ENCODE data around the gene DCDC2.
"Not testable (repeated sequence)": the region's sequence is repeated elsewhere in the genome, so short reads cannot be mapped to it uniquely, and the experiment has no call there.

DCDC2 gene

DNA sequence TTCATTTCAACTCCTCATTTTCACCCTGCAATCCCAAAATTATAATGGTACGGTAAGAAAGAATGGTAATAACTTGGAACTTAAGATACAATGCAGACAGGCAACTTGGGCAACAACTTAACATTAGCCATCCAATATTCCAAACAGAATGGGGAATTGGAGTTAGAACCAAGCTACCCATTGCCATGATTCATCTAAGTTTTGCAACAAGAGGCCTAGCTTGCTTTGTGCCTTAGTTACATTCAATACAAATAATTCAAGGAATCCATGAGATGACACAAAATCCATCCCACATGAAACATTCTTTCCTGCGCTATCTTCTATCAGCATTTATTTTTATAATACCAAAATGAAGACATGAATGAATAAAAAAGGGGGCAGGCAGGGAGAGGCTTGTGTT, 28.4 kb downstream of the DCDC2 start:
- Mint-ChIP-seq H3K27ac (ENCODE audit: low read depth) (no peak overlapping the region), H3K4me3 (no peak overlapping the region), H3K9me3 (no peaks in the 10 kb centered on the region), H3K4me1 (no peaks in the 10 kb centered on the region), H3K27me3 (peaks cover 41% of the 10 kb centered on the region), H3K36me3 (ENCODE audit: insufficient read depth) (no peaks in the 10 kb centered on the region)
- ATAC-seq (replicated peaks; ENCODE audit: extremely low read depth, poor library complexity, severe bottlenecking) (no peak), DNase-seq (ENCODE audit: low spot score in 2 of 2) (no peak)

DNA sequence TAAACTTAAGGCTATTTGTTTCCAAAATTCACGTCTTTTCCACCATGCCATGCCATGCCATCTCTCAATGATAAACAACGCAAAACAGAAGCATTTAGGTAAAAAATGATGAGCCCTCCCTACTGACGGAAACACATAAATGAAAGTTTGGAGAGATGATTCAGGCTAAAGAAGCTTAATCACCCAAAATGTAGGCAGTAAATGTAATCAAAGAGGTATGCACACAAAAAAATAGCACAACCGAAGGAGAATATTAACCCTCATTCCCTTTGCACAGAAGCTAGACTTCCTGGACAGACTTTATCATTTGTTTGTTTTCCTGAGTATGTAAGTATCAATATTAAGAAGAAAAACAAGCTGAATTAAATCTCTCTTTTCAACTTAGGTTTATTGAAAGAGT, 28.8 kb downstream of the DCDC2 start:
- Mint-ChIP-seq H3K27ac (ENCODE audit: low read depth) (no peak overlapping the region), H3K9me3 (no peaks in the 10 kb centered on the region), H3K4me1 (no peaks in the 10 kb centered on the region), H3K36me3 (ENCODE audit: insufficient read depth) (no peaks in the 10 kb centered on the region), H3K27me3 (peaks cover 41% of the 10 kb centered on the region), H3K4me3 (no peak overlapping the region)
- no peak for DNase-seq (ENCODE audit: low spot score in 2 of 2)
- no peak for ATAC-seq (replicated peaks; ENCODE audit: extremely low read depth, poor library complexity, severe bottlenecking)

GRCh38 chr6:24327756-24328155, 30.1 kb downstream of the DCDC2 start:
- Mint-ChIP-seq H3K27me3 (peaks cover 36% of the 10 kb centered on the region), H3K36me3 (ENCODE audit: insufficient read depth) (no peaks in the 10 kb centered on the region), H3K27ac (ENCODE audit: low read depth) (no peak overlapping the region), H3K9me3 (no peaks in the 10 kb centered on the region), H3K4me1 (no peaks in the 10 kb centered on the region), H3K4me3 (no peak overlapping the region)
- ATAC-seq (replicated peaks; ENCODE audit: extremely low read depth, poor library complexity, severe bottlenecking) (no peak), DNase-seq (ENCODE audit: low spot score in 2 of 2) (no peak)

GRCh38 chr6:24325978-24326377, 31.9 kb downstream of the DCDC2 start:
- Mint-ChIP-seq H3K4me1 (no peaks in the 10 kb centered on the region), H3K36me3 (ENCODE audit: insufficient read depth) (no peaks in the 10 kb centered on the region), H3K9me3 (no peaks in the 10 kb centered on the region), H3K4me3 (no peak overlapping the region), H3K27ac (ENCODE audit: low read depth) (no peak overlapping the region), H3K27me3 (peaks cover 37% of the 10 kb centered on the region)
- ATAC-seq (replicated peaks; ENCODE audit: extremely low read depth, poor library complexity, severe bottlenecking) (no peak), DNase-seq (ENCODE audit: low spot score in 2 of 2) (no peak)

DNA sequence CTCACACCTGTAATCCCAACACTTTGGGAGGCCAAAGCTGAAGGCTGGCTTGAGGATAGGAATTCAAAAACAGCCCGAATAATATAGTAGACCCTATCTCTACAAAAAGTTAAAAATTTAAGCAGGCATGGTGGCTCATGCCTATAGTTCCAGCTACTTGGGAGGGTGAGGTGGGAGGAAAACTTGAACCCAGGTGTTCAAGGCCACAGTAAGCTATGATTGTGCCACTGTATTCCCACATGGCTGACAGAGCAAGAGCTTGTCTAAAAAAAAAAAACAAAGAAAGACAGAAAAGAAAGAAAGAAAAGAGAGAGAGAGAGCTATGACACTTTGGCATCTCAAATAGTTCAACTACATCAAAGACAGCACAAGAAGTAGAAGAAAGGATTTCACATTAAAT, 33.2 kb downstream of the DCDC2 start:
- no peak overlapping the region for H3K4me3 Mint-ChIP-seq
- ATAC-seq (replicated peaks; ENCODE audit: extremely low read depth, poor library complexity, severe bottlenecking) (no peak), DNase-seq (ENCODE audit: low spot score in 2 of 2) (no peak)
- no peaks in the 10 kb centered on the region for H3K36me3 Mint-ChIP-seq (ENCODE audit: insufficient read depth)
- H3K4me1 Mint-ChIP-seq = no peaks in the 10 kb centered on the region
- no peak overlapping the region for H3K27ac Mint-ChIP-seq (ENCODE audit: low read depth)
- peaks cover 33% of the 10 kb centered on the region for H3K27me3 Mint-ChIP-seq
- H3K9me3 Mint-ChIP-seq = no peaks in the 10 kb centered on the region

- Mint-ChIP-seq H3K36me3 (ENCODE audit: insufficient read depth) (no peaks in the 10 kb centered on the region), H3K4me1 (no peaks in the 10 kb centered on the region), H3K4me3 (no peak overlapping the region), H3K27ac (ENCODE audit: low read depth) (no peak overlapping the region), H3K9me3 (no peaks in the 10 kb centered on the region), H3K27me3 (peaks cover 34% of the 10 kb centered on the region)
- DNase-seq (ENCODE audit: low spot score in 2 of 2) (no peak), ATAC-seq (replicated peaks; ENCODE audit: extremely low read depth, poor library complexity, severe bottlenecking) (no peak)
Observed at GRCh38 chr6:24323632-24324337, 34.1 kb downstream of the DCDC2 start.

DNA sequence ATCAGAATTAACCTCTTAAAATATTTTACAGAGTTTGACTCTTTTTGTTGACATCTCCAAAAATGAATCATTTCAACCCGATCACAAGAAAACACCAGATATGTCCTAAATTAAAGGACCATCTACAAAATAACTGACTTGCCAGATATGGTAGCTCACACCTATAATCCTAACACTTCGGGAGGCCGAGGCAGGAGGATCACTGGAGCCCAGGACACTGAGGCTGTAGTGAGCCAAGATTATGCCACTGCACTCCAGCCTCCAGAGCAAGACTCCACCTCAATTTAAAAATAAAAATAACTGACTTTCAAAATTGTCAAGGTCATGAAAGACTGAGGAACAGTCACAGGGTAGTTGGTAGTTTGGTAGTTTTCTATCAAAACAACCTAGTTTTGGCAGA, 34.9 kb downstream of the DCDC2 start:
- Mint-ChIP-seq H3K27ac (ENCODE audit: low read depth) (no peak overlapping the region), H3K9me3 (no peaks in the 10 kb centered on the region), H3K4me3 (no peak overlapping the region), H3K27me3 (peaks cover 33% of the 10 kb centered on the region), H3K36me3 (ENCODE audit: insufficient read depth) (no peaks in the 10 kb centered on the region), H3K4me1 (no peaks in the 10 kb centered on the region)
- no peak for DNase-seq (ENCODE audit: low spot score in 2 of 2)
- no peak for ATAC-seq (replicated peaks; ENCODE audit: extremely low read depth, poor library complexity, severe bottlenecking)

- H3K36me3 Mint-ChIP-seq (ENCODE audit: insufficient read depth); H3K27ac Mint-ChIP-seq (ENCODE audit: low read depth); H3K4me3 Mint-ChIP-seq; DNase-seq (ENCODE audit: low spot score in 2 of 2); H3K9me3 Mint-ChIP-seq; ATAC-seq (replicated peaks; ENCODE audit: extremely low read depth, poor library complexity, severe bottlenecking); H3K4me1 Mint-ChIP-seq: not testable (repeated sequence)
- H3K27me3 Mint-ChIP-seq = peaks cover 33% of the 10 kb centered on the region
Observed at GRCh38 chr6:24322446-24322845, 35.4 kb downstream of the DCDC2 start.

- Mint-ChIP-seq H3K36me3 (ENCODE audit: insufficient read depth) (no peaks in the 10 kb centered on the region), H3K9me3 (no peaks in the 10 kb centered on the region), H3K27ac (ENCODE audit: low read depth) (no peak overlapping the region), H3K4me3 (no peak overlapping the region), H3K27me3 (peaks cover 33% of the 10 kb centered on the region), H3K4me1 (no peaks in the 10 kb centered on the region)
- ATAC-seq (replicated peaks; ENCODE audit: extremely low read depth, poor library complexity, severe bottlenecking) (no peak), DNase-seq (ENCODE audit: low spot score in 2 of 2) (no peak)
Observed at GRCh38 chr6:24321538-24322162, 36.2 kb downstream of the DCDC2 start.

DNA sequence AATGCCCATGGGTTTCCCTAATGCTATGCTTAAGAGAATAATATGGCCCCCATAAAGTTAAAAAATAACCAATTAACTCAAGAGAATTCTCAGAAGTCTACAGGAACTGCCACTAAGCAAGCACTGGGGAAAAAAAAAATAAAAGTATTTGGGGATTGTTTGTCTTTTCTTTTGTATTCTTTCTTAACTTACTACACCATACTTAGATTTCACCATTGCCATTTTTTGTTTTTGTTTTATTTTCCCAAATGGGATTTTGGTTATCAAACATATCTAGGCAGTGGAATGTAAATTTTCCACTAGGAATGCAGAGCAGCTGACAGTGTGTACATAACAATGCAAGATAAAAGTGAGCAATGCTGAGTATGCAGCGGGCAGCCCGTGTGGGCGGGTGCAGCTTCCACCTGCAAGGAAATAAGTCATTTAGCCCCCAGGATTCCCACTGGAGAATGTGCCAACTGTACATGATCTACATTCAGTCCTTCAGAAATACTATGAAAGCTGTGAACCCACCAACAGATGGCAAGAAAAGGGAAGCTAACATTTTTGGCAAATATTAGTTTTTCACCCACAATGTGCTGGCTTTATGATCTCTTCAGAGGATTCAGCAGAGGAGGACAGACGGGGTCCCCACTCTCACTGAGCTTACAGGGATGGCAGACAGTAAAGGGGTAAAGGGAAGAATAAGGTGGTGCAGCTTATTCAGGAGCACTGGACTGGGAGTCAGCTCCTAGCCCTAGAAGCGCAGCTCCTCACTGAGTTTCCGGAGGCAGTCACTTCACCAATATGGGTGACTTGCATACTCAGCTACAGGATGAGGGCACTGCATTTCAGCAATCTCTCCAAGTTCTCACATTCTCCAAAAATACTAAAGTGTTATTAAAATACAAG, 44.4 kb downstream of the DCDC2 start:
- Mint-ChIP-seq H3K27me3 (peaks cover 33% of the 10 kb centered on the region), H3K36me3 (ENCODE audit: insufficient read depth) (no peaks in the 10 kb centered on the region), H3K9me3 (peaks cover 5% of the 10 kb centered on the region)

GRCh38 chr6:24311775-24312174, 46.1 kb downstream of the DCDC2 start:
- H3K9me3 Mint-ChIP-seq; H3K36me3 Mint-ChIP-seq (ENCODE audit: insufficient read depth); H3K4me1 Mint-ChIP-seq; DNase-seq (ENCODE audit: low spot score in 2 of 2); ATAC-seq (replicated peaks; ENCODE audit: extremely low read depth, poor library complexity, severe bottlenecking); H3K4me3 Mint-ChIP-seq; H3K27ac Mint-ChIP-seq (ENCODE audit: low read depth): not testable (repeated sequence)
- peaks cover 33% of the 10 kb centered on the region for H3K27me3 Mint-ChIP-seq

More for the DNA sequence above, 44.4 kb downstream of the DCDC2 start:
- Mint-ChIP-seq H3K27ac (ENCODE audit: low read depth) (no peak overlapping the region), H3K4me1 (no peaks in the 10 kb centered on the region), H3K4me3 (no peak overlapping the region)
- no peak for DNase-seq (ENCODE audit: low spot score in 2 of 2)
- no peak for ATAC-seq (replicated peaks; ENCODE audit: extremely low read depth, poor library complexity, severe bottlenecking)

DNA sequence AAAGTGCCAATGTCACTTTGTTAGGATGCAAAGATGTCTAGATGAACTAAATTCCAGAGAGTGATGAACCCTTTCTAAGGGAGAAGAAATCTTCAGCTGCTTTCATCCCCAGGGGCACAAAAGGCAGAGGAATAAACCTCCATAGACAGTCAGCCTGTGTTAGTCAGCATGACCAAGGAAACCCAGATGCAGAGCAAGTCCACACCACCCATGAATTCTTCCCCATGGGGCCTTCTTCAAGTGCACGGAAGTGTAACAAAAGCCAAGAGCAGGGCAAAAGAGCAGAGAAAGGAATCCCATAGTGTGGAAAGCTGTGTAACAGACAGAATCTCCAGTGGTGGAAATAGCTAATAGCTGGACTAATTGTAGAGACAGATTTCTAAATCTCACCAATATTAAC, 50.0 kb downstream of the DCDC2 start:
- H3K4me3 Mint-ChIP-seq = no peak overlapping the region
- DNase-seq (ENCODE audit: low spot score in 2 of 2) (no peak), ATAC-seq (replicated peaks; ENCODE audit: extremely low read depth, poor library complexity, severe bottlenecking) (no peak)
- H3K27me3 Mint-ChIP-seq = peaks cover 35% of the 10 kb centered on the region
- peaks cover 5% of the 10 kb centered on the region for H3K9me3 Mint-ChIP-seq
- no peaks in the 10 kb centered on the region for H3K36me3 Mint-ChIP-seq (ENCODE audit: insufficient read depth)
- H3K4me1 Mint-ChIP-seq = no peaks in the 10 kb centered on the region
- H3K27ac Mint-ChIP-seq (ENCODE audit: low read depth) = no peak overlapping the region

DNA sequence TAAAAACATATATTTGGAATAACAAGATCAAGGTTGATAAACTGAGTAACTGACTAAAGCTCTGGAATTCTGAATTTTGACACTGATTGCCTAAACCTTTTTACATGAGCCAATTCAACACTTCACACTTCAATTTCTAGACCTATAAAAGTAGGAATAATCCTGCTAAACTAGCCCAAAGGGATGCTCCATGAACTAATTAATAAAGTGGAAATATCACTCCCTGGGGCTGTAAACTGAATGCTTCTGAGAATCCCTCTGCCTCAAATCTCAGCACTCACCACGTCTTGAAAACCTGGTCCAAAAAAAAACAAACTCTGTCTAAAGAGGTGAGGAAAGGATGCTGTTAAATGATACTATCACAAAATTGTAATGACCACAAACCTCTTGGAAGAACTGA, 50.9 kb downstream of the DCDC2 start:
- Mint-ChIP-seq H3K4me3 (no peak overlapping the region), H3K36me3 (ENCODE audit: insufficient read depth) (no peaks in the 10 kb centered on the region), H3K4me1 (no peaks in the 10 kb centered on the region), H3K27me3 (peaks cover 37% of the 10 kb centered on the region), H3K9me3 (peaks cover 5% of the 10 kb centered on the region), H3K27ac (ENCODE audit: low read depth) (no peak overlapping the region)
- DNase-seq (ENCODE audit: low spot score in 2 of 2) (no peak), ATAC-seq (replicated peaks; ENCODE audit: extremely low read depth, poor library complexity, severe bottlenecking) (no peak)
